Left renal pelvis (tissue), 4 donors: ENCODE results near the gene ASXL3. TPM values are rescaled to one million over a fixed set of nuclear protein-coding genes. Genes with fewer than 3 reads are reported as not detected.

Experiments used
- DNase-seq, 4 donors: peaks; one replicate each; pipeline ENCODE4 v3.0.0-alpha.2; 2013; ENCODE audit warnings: low read depth in 4 of 4, low spot score in 3 of 4
- polyA plus RNA-seq, 4 donors: library from polyadenylated mRNA; unstranded; fragments of 120-200 nt; gene quantifications; one replicate each; pipeline ENCODE4 v1.2.1, GENCODE V29; 2013; ENCODE audit not compliant: insufficient read length in 4 of 4

ASXL3 gene
- polyA plus RNA-seq = 1 to 10 TPM; 5.6 to 7.3 (median 6.8) TPM

GRCh38 chr18:33577685-33578517 is at the start of gene ASXL3:
TSS of gene ASXL3 (plus strand) at chr18:33578219. CDS start at chr18:33578632, 413 bp downstream.
- peak in 2 of 4 donors; percentile 50 to 64 for DNase-seq

- DNase-seq = no peak
Measured at GRCh38 chr18:33532978-33533377, 45.0 kb upstream of the ASXL3 start.

DNA sequence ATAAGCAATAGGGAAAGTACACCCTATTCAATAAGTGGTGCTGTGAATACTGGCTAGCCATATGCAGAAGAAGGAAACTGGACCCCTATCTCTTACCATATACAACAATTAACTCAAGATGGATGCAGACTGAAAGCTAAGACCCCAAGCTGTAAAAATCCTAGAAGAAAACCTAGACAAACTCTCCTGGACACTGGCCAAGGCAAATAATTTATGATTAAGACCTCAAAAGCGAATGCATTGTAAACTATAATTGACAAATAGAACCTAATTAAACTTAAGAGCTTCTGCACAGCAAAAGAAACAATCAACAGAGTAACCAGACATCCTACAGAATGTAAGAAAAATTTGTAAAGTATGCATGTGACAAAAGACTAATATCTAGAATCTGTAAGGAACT is 41.1 kb upstream of the ASXL3 start:
- DNase-seq = no peak

DNA sequence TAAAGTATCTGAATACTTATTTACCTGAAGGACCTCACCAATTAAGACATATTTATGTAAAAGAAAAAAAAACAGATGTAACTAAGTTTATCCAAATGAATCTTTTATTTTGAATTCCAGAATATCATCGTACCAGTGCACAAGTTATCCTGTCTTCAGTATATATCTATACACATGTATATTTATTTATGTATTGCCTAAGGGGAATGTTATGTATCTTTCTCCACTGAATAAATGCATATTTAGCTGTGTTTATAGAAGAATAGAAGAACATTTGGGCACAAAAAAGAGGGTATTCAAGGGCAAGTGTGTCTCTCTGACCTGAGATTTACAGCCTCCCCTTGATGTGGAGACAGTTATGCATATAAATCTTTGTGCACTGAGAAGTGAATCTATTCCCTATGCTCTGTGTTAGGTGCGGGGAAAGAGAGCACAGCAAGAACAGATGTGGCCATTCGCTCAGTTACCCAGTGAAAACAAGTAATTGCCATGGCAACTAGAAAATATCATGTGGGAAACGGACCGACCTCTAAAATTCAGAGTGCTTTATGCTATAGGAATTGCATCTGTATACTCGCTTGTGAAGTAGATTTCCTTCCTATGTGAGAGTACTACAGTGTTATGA is 39.5 kb upstream of the ASXL3 start:
- no peak for DNase-seq

GRCh38 chr18:33540392-33540791 is 37.6 kb upstream of the ASXL3 start:
- no peak for DNase-seq

DNA sequence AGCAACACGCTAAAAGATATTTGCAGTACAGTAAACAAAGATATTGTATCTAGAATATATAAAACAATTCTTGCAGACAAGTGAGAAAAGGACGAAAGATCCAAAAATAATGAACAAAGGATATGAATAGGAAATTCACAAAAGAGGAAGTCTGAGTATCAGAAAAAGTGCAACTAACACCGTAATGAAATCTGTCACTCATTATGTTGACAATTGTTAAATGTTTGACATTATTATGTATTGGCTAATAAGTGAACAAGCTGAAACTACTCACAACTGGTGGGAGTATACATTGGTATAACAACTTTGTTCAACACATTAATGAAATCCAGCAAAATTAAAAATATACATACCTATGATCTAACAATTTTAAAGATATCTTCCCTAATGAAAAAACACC is 36.7 kb upstream of the ASXL3 start:
- no peak for DNase-seq

- no peak for DNase-seq
Measured at GRCh38 chr18:33556846-33557245, 21.2 kb upstream of the ASXL3 start.

GRCh38 chr18:33557706-33558105 is 20.3 kb upstream of the ASXL3 start:
- DNase-seq = no peak

- DNase-seq = no peak
Measured at GRCh38 chr18:33558529-33558928, 19.5 kb upstream of the ASXL3 start.

- no peak for DNase-seq
Measured at GRCh38 chr18:33560686-33561370, 17.2 kb upstream of the ASXL3 start.

- no peak for DNase-seq
Measured at GRCh38 chr18:33562741-33563140, 15.3 kb upstream of the ASXL3 start.

GRCh38 chr18:33567705-33568104 is 10.3 kb upstream of the ASXL3 start:
- DNase-seq = no peak

DNA sequence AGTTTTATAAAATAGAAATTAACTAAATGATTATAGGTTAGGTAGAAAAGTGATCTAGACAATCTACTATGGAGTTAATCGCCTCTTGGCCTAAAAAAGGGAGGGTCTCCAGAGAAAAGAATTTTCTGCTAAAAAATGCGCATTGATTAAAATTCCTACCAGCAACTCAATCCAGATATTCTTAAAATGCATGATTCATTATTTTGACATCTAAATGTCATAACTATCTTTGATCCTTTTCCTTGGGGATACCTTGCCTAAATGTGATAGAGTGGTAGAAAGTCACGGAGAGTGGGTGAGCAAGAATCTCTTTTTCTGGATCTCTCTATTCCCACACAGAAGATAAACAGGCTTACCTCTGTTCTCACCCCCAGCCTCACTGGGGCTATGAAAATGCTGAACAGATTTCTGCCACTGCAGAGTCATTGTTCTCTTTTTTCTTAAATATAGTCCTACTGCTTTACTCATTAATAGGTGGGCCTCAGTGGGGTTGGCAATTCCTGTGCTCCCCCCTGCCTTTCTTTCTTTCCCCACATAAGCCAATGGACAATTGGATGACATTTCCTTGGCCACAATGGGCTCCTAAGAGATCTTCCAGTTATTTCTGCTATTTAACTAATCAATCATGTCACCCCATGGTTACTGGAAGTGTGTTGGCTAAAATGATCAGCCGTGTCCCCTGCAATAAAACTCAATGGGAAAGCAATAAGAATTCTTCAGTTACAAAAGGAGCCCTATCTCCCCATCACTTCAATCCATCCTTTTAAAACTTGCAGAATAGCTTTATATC is 5.8 kb upstream of the ASXL3 start:
- no peak for DNase-seq

GRCh38 chr18:33573193-33573592 is 4.8 kb upstream of the ASXL3 start:
- no peak for DNase-seq

DNA sequence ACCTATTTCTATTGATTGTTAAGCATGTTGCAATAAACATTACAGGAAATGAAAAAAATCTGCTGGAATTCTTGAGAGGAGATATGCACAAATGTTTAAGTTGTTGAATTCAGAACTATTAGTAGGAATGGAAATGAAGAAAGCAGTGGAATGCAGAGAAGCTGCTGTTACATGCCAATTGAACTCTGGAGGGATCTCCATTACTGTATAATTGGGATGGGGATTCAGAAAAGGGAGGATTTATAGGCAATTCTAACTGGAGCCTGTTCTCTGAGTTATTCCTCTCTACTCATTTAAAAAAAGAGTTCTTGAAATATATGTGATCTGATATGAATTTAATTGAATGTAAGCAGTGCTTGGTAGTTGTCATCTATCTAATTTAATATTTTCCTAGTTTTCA is 2.6 kb upstream of the ASXL3 start:
- no peak for DNase-seq

DNA sequence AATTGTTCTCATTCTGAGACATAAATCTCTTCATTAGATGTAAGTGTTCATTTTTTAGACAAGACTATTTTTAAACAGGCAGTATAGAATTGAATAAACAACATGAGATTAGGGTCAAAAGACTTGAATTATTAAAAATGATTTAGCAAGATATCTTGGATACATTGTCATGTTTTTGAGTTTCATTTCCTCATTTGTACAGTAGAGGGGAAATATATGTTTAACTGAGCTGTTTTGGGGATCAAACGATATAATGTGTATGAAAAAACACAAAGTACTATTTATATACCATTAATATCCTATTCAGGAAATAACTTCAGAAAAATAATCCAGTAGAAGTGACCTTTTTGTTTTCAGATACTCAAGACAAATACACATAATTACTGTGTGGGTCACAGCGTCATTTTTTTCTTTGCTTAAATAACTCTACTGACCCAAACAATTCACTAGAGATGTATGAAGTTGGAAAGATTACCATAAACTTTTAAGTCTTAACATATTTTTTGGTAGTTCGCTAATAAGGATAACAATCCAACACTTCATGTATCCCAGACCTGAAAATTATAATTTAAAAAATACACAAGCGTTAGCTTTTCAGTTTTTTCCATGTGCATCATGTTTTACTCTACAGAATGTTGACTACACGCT is 896 bp upstream of the ASXL3 start:
- DNase-seq = no peak

DNA sequence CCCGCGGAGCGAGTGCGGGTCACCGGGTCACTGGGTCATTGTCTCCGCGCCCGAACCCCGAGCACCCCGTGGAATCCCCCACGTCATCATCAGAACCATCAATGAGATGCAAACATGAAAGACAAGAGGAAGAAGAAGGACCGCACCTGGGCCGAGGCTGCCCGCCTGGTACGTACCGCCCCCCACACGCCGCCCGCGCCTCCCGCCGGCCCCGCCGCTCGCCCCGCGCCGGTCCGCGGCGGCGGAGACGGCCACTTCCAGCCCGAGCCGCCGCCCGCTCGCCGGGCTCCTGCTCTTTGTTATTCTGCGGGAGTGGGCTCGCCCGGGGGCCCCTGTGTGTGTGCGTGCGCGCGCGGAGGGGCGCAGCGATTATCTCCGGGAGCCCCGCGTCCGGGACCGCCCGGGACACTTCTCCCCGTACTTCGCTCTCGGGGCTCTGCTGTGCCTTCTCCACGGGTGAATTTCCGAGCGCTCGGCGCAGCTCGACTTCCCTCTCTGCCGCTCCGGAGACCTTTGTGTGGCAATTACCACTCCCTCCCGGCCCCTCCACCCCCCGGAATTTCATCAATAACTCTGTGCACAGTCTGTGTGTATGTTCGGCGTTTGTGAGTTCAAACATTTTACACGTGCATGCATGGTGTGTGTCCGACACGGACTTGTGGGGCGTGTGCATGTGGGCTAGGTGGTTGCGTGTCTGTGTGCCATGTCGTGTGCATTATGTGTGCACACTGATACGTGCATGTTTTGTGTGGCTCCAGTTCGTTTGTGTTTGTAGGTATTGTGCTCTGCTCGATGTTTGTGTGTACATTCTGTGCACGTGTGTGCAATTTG is 714 bp downstream of the ASXL3 start:
- peak in 1 of 4 donors; percentile 36 for DNase-seq

DNA sequence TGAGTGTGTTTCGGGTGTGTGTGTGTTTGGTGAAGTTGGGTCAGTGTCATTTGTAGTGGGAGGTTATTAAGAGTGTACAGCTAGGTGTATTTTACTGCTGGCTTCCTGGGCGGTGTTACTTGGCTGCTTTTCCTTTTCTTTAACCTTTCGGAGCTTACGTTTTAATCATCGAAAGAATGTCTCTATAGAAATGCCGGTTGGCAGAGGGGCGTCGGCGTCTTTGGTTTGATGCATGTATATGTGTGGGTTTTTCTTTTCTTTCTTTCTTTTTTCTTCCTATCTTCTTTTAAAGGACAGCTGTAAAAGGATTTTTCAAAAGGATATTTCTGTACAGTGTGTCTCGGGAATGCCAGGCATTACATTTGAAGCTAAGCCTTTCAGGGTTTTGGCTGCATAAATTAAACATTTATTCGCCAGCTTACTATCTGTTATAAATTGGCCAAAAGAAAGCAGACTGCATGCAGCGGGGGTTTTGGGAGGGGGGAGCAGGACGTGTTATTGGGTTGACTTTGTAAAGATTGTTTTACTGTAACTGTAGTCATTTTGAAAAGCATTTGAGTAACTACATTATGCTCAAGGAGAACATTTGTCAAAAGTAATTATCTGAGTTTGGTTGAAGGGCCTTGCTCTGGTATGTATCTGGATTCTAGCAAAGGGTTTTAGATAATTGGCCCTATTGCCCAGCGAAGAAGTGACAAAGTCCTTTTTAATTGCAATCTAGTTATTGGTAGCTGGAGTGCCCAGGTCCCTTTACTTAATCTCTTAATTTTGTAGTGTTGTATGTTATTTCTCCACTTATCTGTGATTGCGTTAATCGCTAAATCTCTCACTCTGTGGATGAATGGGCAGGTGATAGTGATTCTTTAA is 1.6 kb downstream of the ASXL3 start:
- DNase-seq = peak in 1 of 4 donors; percentile 72
